ENCODE results near the gene MEX3B. TPM values are rescaled to one million over a fixed set of nuclear protein-coding genes. Genes with fewer than 3 reads are reported as not detected.
A peak's percentile ranks its signal among the peaks of the same experiment; 100 is the strongest.

The MEX3B gene
- total and polyA plus RNA-seq, 9 of the 15 experiments (the other 6 are each of a cell fraction or from before 2014, with no cell fraction given) = 0.94 to 12.8 (median 3.6) TPM

DNA sequence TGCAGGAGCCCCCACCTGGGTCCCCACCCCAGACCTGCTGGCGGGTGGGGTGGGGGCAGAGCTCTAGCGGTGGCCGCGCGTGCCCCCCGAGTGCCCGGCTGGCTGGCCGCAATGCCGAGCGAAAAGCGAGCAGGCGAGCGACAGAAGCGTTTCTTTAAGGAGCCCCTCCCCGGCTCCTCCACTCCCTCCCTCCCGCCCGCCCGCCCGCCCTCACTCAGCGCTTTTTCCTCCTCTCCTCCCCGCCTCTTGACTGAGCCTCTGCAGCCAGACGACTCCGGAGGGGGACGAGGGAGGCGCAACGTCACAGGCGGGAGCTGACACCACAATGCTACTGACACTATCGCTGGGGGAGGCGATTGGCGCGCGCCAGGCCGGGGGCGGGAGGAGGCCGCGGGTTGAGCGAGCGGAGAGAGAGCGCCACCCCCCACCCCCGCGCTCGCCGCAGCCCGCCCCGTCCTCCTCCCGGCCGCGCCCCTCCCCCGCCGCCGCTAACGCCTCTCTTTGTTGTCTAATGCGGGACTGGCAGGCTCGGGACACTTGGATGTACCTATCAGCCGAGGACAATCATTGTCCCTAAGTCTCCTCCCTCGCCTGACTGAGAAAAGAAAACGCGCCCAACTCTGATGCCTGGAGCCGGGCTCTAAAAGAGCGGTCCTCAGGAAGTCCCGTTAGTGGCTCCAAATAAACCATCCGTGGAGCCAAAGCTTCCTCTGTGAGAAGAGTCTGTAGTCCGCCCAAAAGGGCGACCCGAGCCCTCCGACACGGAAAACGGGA is at the start of gene MEX3B (continued):
- TF ChIP-seq, protein P1, sequence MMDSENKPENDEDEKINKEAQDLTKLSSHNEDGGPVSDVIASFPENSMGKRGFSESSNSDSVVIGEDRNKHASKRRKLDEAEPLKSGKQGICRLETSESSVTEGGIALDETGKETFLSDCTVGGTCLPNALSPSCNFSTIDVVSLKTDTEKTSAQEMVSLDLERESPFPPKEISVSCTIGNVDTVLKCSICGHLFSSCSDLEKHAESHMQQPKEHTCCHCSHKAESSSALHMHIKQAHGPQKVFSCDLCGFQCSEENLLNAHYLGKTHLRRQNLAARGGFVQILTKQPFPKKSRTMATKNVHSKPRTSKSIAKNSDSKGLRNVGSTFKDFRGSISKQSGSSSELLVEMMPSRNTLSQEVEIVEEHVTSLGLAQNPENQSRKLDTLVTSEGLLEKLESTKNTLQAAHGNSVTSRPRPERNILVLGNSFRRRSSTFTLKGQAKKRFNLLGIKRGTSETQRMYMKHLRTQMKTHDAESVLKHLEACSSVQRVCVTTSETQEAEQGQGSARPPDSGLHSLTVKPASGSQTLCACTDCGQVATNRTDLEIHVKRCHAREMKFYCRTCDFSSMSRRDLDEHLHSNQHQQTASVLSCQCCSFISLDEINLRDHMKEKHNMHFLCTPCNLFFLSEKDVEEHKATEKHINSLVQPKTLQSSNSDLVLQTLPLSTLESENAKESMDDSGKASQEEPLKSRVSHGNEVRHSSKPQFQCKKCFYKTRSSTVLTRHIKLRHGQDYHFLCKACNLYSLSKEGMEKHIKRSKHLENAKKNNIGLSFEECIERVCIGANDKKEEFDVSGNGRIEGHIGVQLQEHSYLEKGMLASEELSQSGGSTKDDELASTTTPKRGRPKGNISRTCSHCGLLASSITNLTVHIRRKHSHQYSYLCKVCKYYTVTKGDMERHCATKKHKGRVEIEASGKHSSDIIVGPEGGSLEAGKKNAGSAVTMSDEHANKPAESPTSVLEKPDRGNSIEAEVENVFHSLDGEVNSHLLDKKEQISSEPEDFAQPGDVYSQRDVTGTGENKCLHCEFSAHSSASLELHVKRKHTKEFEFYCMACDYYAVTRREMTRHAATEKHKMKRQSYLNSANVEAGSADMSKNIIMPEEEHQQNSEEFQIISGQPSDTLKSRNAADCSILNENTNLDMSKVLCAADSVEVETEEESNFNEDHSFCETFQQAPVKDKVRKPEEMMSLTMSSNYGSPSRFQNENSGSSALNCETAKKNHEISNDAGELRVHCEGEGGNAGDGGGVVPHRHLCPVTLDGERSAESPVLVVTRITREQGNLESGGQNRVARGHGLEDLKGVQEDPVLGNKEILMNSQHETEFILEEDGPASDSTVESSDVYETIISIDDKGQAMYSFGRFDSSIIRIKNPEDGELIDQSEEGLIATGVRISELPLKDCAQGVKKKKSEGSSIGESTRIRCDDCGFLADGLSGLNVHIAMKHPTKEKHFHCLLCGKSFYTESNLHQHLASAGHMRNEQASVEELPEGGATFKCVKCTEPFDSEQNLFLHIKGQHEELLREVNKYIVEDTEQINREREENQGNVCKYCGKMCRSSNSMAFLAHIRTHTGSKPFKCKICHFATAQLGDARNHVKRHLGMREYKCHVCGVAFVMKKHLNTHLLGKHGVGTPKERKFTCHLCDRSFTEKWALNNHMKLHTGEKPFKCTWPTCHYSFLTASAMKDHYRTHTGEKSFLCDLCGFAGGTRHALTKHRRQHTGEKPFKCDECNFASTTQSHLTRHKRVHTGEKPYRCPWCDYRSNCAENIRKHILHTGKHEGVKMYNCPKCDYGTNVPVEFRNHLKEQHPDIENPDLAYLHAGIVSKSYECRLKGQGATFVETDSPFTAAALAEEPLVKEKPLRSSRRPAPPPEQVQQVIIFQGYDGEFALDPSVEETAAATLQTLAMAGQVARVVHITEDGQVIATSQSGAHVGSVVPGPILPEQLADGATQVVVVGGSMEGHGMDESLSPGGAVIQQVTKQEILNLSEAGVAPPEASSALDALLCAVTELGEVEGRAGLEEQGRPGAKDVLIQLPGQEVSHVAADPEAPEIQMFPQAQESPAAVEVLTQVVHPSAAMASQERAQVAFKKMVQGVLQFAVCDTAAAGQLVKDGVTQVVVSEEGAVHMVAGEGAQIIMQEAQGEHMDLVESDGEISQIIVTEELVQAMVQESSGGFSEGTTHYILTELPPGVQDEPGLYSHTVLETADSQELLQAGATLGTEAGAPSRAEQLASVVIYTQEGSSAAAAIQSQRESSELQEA (IDR thresholded peaks at IDR 0.05; ENCODE audit: low read depth) = no peak
- peak in 1 of 2 experiments; percentile 63; a peak in 1 of 4 replicates for TF ChIP-seq TBL1XR1 (IDR thresholded peaks at IDR 0.05; ENCODE audit: low read length in 2 of 2)
- no peak for TF ChIP-seq SRF (CRISPR knock-in tag; IDR thresholded peaks at IDR 0.05)
- no peak for TF ChIP-seq ZNF174 (CRISPR knock-in tag; IDR thresholded peaks at IDR 0.05)
- TF ChIP-seq, protein P2, sequence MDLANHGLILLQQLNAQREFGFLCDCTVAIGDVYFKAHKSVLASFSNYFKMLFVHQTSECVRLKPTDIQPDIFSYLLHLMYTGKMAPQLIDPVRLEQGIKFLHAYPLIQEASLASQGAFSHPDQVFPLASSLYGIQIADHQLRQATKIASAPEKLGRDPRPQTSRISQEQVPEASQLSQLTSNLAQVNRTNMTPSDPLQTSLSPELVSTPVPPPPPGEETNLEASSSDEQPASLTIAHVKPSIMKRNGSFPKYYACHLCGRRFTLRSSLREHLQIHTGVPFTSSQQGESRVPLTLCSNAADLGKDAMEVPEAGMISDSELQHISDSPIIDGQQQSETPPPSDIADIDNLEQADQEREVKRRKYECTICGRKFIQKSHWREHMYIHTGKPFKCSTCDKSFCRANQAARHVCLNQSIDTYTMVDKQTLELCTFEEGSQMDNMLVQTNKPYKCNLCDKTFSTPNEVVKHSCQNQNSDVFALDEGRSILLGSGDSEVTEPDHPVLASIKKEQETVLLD (IDR thresholded peaks at IDR 0.05) = no peak
- peak; percentile 69 for TF ChIP-seq NFRKB (IDR thresholded peaks at IDR 0.05; ENCODE audit: low read depth)
- no peak for TF ChIP-seq POLR3G (IDR thresholded peaks at IDR 0.05; ENCODE audit: extremely low read depth, insufficient read length, insufficient replicate concordance)
- TF ChIP-seq, protein P3, sequence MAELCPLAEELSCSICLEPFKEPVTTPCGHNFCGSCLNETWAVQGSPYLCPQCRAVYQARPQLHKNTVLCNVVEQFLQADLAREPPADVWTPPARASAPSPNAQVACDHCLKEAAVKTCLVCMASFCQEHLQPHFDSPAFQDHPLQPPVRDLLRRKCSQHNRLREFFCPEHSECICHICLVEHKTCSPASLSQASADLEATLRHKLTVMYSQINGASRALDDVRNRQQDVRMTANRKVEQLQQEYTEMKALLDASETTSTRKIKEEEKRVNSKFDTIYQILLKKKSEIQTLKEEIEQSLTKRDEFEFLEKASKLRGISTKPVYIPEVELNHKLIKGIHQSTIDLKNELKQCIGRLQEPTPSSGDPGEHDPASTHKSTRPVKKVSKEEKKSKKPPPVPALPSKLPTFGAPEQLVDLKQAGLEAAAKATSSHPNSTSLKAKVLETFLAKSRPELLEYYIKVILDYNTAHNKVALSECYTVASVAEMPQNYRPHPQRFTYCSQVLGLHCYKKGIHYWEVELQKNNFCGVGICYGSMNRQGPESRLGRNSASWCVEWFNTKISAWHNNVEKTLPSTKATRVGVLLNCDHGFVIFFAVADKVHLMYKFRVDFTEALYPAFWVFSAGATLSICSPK (IDR thresholded peaks at IDR 0.05; ENCODE audit: borderline replicate concordance) = no peak
- no peak for TF ChIP-seq ZNF165 (CRISPR knock-in tag; IDR thresholded peaks at IDR 0.05; ENCODE audit: borderline replicate concordance)
- TF ChIP-seq KLF16 (IDR thresholded peaks at IDR 0.05) = no peak
- peak; percentile 16; the same call in 1 of the 2 replicates for TF ChIP-seq POLR2AphosphoS5 (IDR thresholded peaks at IDR 0.05; ENCODE audit: control insufficient read depth, insufficient read depth, low read depth, low read length)
- no peak for TF ChIP-seq ZNF217 (CRISPR knock-in tag; IDR thresholded peaks at IDR 0.05)
- TF ChIP-seq TAF9B (IDR thresholded peaks at IDR 0.05; ENCODE audit: partially characterized antibody) = no peak
